ENCODE measurements around the gene VN1R5.

DNA sequence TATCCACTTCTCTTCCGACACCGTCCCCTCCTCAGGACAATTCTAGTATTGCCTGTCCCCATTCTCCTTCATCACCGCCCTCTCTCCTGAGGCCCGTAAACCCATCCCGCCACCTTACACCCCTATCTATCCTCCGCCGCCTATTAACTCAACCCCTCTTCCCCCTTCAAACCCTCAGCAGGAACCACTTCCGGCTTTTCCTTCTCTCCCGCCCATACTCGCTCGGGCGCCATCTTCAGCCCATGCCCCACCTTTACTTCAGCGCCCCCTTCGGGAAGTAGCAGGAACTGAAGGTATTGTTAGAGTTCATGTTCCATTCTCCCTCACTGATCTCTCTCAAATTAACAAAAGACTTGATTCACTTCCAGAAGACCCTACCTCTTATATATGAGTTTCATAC is 31.6 kb downstream of the VN1R5 start:
- TF ChIP-seq, protein P1, sequence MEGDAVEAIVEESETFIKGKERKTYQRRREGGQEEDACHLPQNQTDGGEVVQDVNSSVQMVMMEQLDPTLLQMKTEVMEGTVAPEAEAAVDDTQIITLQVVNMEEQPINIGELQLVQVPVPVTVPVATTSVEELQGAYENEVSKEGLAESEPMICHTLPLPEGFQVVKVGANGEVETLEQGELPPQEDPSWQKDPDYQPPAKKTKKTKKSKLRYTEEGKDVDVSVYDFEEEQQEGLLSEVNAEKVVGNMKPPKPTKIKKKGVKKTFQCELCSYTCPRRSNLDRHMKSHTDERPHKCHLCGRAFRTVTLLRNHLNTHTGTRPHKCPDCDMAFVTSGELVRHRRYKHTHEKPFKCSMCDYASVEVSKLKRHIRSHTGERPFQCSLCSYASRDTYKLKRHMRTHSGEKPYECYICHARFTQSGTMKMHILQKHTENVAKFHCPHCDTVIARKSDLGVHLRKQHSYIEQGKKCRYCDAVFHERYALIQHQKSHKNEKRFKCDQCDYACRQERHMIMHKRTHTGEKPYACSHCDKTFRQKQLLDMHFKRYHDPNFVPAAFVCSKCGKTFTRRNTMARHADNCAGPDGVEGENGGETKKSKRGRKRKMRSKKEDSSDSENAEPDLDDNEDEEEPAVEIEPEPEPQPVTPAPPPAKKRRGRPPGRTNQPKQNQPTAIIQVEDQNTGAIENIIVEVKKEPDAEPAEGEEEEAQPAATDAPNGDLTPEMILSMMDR (IDR thresholded peaks at IDR 0.05): no peak
- TF ChIP-seq POLR2A (IDR thresholded peaks at IDR 0.05): no peak
